Tongue (tissue), 2 donors: ENCODE measurements around the gene ZNF407. TPM values are rescaled to one million over a fixed set of nuclear protein-coding genes. Genes with fewer than 3 reads are reported as not detected.
"Not testable (repeated sequence)": the region's sequence is repeated elsewhere in the genome, so short reads cannot be mapped to it uniquely, and the experiment has no call there.

Source experiments
- DNase-seq: peaks from one replicate; pipeline ENCODE4 v3.0.0-alpha.2; 2015
- total RNA-seq: library from RNA; depleted of rRNA; stranded (reverse); fragments of >200 nt; gene quantifications from one replicate; pipeline ENCODE4 v1.2.3, GENCODE V29; 2014

The ZNF407 gene
- total RNA-seq, 1 donor from 2014 or later = 30.8 TPM

- no peak for DNase-seq
These were observed 476.7 kb downstream of the ZNF407 start for GRCh38 chr18:75074196-75075015.

- DNase-seq = no peak
These were observed 477.3 kb downstream of the ZNF407 start for GRCh38 chr18:75075016-75075305.

- DNase-seq = no peak
These were observed 477.8 kb downstream of the ZNF407 start for GRCh38 chr18:75075429-75075841.

DNA sequence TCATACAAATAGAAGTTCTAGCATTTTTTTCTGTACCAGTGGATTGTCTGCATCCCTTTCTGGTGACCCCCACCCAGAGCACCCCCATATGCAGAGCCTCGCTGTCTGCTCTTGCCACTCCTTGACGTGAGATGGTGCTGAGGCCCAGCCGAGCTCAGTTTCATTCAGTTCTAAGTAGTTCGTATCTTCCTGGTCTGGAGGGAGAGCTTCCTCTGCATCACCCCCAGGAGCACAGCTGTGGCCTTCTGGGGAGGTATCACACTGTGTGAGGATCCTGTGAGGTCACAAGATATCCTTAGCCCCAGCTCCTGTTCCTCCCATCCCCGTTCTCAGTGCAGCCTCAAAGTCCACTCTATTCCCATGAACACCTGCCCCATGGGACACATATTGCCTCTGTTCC, 478.6 kb downstream of the ZNF407 start:
- no peak for DNase-seq

DNA sequence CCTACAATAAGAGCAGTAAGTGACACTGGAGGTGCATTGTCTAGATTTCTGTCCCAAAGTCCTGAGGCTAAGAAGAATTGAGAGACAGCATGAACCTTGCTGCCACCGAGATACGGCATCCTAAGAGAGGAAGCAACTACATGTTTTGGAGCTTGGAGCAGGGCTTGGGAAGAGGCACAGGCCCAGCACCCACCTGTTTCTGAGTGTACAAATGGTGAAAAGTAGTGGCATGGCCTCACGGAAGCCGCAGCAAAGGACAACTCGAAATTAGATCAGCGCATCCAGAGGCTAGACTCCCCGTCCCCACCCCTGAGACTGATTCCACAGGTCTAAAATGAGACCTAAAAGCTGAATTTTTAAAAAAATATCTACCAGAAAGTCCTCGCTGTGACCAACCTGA, 483.8 kb downstream of the ZNF407 start:
- no peak for DNase-seq

DNA sequence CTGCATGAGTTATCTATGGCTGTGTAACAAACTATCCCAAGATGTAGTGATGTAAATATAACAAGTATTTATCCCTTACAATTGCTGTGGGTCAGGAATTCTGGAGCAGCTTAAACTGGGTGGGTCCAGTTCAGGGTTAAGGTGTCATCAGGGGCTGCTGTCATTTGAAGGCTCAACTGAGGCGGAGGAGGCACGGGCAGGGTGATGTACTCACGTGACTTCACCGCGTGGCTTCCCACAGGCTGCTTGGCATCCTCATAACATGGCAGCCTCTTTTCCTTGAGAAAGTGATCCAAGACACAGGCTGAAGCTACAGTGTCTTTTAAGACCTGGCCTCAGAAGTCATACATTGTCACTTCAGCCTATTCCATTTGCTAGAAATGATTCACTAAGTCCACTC, 485.5 kb downstream of the ZNF407 start:
- DNase-seq = no peak

- DNase-seq = no peak
These were observed 486.1 kb downstream of the ZNF407 start for GRCh38 chr18:75083761-75084160.

DNA sequence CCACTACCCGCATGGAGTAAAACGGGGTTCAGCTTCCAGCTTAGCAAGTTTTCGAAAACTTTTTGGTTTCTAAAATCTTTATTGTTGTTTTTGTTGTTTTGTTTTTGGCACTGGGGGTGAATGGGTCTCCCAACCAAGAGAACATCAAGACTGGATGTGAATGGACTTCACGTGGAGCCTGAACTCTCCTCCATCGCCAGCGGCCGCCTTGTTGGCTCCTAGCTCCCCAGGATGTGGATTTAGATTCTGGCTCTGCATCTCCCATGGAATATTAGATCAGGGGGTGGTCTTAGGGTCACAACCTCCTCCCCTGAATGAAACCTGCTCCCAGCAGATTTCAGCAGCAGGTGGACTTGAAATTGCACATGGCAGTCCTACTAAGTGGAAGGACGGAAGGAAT, 488.0 kb downstream of the ZNF407 start:
- not testable (repeated sequence) for DNase-seq

- DNase-seq = no peak
These were observed 488.9 kb downstream of the ZNF407 start for GRCh38 chr18:75086494-75087034.

GRCh38 chr18:75087119-75088020, 489.7 kb downstream of the ZNF407 start:
- no peak for DNase-seq

DNA sequence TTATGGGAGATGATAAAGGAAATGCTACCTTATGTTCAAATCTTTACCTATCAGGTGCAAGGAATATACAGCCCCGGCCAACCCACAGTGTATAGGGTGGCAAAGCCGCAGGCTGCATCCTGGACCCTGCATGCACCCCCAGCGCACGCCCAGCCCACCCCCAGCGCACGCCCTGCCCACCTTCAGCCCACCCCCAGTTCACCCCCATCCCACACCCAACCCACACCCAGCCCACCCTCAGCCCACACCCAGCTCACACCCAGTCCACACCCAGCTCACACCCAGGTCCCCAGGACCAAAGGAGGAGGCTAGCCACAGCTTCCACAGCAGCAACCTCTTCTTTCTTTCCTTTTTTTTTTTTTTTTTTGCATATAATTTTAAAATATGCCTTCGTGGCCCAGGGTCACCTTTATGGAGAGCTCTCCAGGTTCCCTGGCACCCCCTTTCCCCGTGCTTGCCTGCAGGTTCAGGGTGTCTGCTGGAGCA, 490.4 kb downstream of the ZNF407 start:
- no peak for DNase-seq

DNA sequence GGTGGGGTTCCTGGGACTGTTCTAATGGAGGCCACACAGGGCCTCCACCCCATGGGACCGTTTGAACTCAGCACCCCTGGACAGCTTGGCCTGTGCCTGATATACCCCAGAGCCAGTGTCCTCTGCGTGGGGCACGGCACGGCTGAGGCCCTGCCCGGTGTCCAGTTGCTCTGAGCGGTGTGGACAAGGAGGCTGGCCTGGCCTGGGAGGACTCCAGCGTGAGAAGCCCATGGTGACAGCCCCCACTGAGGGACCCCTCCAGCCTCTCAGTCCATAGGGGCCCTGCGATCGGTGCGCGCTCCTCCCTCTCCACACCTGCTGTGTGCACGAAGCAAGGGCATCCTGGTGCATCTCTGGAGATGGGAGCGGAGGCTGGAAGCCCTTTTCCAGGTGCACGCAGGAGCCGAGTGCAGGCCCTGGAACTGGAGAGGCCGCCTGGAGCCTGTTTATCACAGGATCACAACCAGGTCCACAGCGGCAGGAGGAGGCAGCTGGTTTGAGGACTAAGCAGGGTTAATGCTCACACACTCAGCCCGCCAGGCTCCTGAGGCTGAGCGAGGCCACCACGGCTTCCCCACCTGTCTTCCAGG, 491.0 kb downstream of the ZNF407 start:
- no peak for DNase-seq

- DNase-seq = no peak
These were observed 492.2 kb downstream of the ZNF407 start for GRCh38 chr18:75089748-75090327.

DNA sequence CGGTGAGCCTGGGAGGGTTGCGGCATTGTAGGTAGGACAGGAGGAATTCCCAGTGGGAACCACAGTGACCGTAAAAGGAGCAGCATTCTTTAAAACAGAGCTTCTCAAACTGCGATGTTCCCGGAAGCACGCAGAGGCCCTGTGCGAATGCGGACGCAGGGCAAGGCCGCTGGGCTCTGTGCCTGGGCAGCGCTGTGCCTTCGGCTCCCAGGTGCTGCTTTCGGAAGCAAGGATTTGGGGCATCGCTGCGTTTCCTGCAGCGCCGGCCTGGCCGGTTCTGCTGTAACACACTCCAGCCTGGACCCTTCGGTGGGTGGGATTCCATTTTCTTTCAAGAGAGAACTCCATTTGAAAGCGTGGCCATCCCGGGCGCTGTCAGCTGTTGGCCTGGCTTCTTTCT, 492.7 kb downstream of the ZNF407 start:
- DNase-seq = no peak

GRCh38 chr18:75097491-75098225, 500.0 kb downstream of the ZNF407 start:
- DNase-seq = no peak

GRCh38 chr18:75100832-75101630, 503.4 kb downstream of the ZNF407 start:
- no peak for DNase-seq

DNA sequence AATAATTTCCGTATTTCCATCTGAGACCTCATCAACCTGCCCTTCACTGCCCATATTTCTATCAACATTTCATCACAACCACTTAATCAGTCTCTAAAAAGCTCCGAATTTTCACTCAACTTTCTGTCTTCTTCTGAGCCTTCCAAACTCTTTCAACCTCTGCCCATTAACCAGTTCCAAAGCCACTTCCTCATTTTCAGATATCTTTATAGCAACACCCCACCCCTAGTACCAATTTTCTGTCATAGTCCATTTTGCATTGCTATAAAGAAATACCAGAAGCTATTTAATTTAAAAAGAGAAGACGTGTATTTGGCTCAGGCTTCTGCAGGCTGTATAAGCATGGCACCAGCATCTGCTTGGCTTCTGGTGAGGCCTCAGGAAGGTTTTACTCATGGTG, 504.2 kb downstream of the ZNF407 start:
- no peak for DNase-seq

DNA sequence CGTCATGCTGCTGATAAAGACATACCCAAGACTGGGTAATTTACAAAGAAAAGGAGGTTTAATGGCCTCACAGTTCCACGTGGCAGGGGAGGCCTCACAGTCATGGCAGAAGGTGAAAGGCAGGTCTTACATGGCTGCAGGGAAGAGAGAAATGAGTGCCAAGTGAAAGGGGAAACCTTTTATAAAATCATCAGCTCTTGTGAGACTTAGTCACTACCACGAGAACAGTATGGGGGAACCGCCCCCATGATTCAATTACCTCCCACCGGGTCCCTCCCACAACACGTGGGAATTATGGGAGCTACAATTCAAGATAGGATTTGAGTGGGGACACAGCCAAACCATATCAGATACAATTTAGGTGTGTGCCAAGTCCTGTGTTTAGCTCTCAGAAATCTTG, 506.4 kb downstream of the ZNF407 start:
- not testable (repeated sequence) for DNase-seq

DNA sequence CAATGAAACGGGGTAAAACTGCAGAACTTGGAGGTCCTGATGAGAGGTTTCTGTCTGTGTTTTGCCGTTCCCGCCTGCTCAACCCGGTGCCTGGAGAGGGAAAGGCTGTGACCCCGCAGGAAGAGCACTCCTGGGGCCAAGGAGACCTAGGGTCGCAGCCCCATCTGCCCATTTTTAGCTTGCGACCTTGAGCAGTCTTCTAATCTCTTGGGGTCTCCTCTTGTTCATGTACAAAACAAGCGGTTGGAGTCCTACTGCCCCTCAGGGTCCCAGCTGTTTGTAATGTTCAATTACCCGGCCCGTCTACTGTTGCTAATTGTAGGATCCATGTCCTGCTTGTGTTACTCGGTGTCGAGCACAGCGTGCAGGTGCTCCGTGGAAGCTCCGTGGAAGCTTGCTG, 506.8 kb downstream of the ZNF407 start:
- DNase-seq = no peak

GRCh38 chr18:75105551-75106254, 508.0 kb downstream of the ZNF407 start:
- no peak for DNase-seq
